ENCODE measurements around the gene CHKA. TPM values are rescaled to one million over a fixed set of nuclear protein-coding genes. Genes with fewer than 3 reads are reported as not detected.

CHKA gene
- total and polyA plus RNA-seq, 2 of the 8 experiments (the other 6 are each of a cell fraction or from before 2014, with no cell fraction given): 61.2 to 86.6 TPM

DNA sequence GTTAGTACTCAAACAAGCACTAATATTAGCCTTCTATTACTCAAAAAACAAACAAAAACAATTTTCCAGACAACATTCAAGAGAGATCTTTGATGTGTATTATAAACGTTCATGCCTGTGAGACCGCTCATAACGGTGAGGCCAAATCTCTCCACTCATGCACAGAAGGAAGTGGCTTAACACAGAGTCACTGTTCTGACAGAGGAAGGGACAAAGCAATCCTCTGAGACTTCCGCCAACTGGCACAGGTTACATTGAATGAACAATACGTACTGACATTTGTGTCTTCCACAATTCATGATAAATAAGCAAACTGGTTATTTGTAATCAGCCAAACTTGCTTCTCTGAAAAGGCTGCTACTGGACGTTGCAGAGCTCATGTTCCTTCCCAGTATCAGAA is 30.5 kb downstream of the CHKA start:
- Histone ChIP-seq H3K9ac (replicated peaks in 1 of 4; ENCODE audit: extremely low read depth in 1 of 4, low read depth in 3 of 4, low read length in 3 of 4) (peak overlapping the region in 1 of 4 experiments; percentile 49; a peak in 1 of 7 replicates), H3K4me2 (ENCODE audit: insufficient read depth in 1 of 2, low read depth in 2 of 2, low read length in 2 of 2) (no peak overlapping the region), H3K4me1 (replicated peaks in 1 of 4; ENCODE audit: control insufficient read depth in 3 of 4, insufficient read depth in 4 of 4, low read length in 3 of 4) (no peaks in the 10 kb centered on the region), H2AFZ (ENCODE audit: low read length) (no peak overlapping the region), H4K5ac (ENCODE audit: insufficient read length, low read depth, low read length) (no peak overlapping the region), H4K91ac (replicated peaks; ENCODE audit: insufficient read length, low read length) (no peak overlapping the region), H2BK120ac (replicated peaks; ENCODE audit: low read depth, low read length) (no peak overlapping the region), H3K23ac (ENCODE audit: insufficient read length) (no peak overlapping the region), H3K4ac (replicated peaks; ENCODE audit: insufficient read length, low read depth, low read length) (no peak overlapping the region), H3K27me3 (replicated peaks in 1 of 4; ENCODE audit: control insufficient read depth in 3 of 4, extremely low read depth in 1 of 4, insufficient read depth in 3 of 4, low read length in 3 of 4) (no peaks in the 10 kb centered on the region), H3K36me3 (ENCODE audit: control insufficient read depth in 2 of 4, insufficient read depth in 4 of 4, low read length in 3 of 4) (peaks cover 0 to 13% (median 4%) of the 10 kb centered on the region in 4 experiments; a peak in 5 of 8 replicates), H2BK12ac (ENCODE audit: low read depth, low read length) (no peak overlapping the region), H3K79me2 (ENCODE audit: control insufficient read depth in 1 of 2, insufficient read depth in 2 of 2, low read length in 2 of 2) (peaks cover 4 to 81% of the 10 kb centered on the region in 2 experiments; a peak in 3 of 4 replicates), H3K18ac (ENCODE audit: extremely low read depth, low read length) (no peak overlapping the region), H3K23me2 (ENCODE audit: low read depth, low read length) (no peaks in the 10 kb centered on the region), H3K9me3 (ENCODE audit: insufficient read depth in 2 of 2, low read depth in 1 of 2, low read length in 1 of 2) (no peaks in the 10 kb centered on the region), H2BK15ac (ENCODE audit: low read length) (no peak overlapping the region), H3K56ac (replicated peaks; ENCODE audit: insufficient read length, low read depth, low read length) (no peak overlapping the region), H2BK5ac (ENCODE audit: low read depth, low read length) (no peak overlapping the region), H3K79me1 (ENCODE audit: low read depth, low read length) (peaks cover 3% of the 10 kb centered on the region; the same call in 1 of the 2 replicates), H3K14ac (ENCODE audit: insufficient read length) (no peak overlapping the region), H2BK20ac (ENCODE audit: low read length) (no peak overlapping the region), H3K27ac (ENCODE audit: low read depth, low read length) (no peak overlapping the region), H2AK5ac (ENCODE audit: low read depth, low read length) (no peak overlapping the region), H4K8ac (ENCODE audit: extremely low read depth, insufficient read depth, low read length) (no peak overlapping the region), H3K4me3 (ENCODE audit: extremely low read depth in 1 of 4, insufficient read depth in 2 of 4, low read depth in 3 of 4, low read length in 4 of 4) (no peak overlapping the region), H4K20me1 (replicated peaks in 1 of 2; ENCODE audit: control insufficient read depth in 1 of 2, insufficient read depth in 2 of 2, low read length in 2 of 2) (peaks cover 7 to 8% of the 10 kb centered on the region in 2 experiments)
- CTCF ChIA-PET (ENCODE audit: partially characterized antibody): interaction anchor here (0.6 to 1.5 kb wide), 4 partner anchors 12 to 119 kb away, joined by 3 to 5 read pairs (median 3); no protein-coding TSS in a partner anchor
- 89% methylated on average over 6 of the region's 6 CpGs; no CpG with 5 or more reads in 1 of the 2 experiments for WGBS, 2 experiments (ENCODE audit: extremely low coverage in 1 of 2, insufficient coverage in 1 of 2, insufficient read length in 1 of 2, insufficient replicate concordance in 2 of 2, low coverage in 1 of 2, low lambda C conversion rate in 2 of 2, missing lambda C conversion rate in 1 of 2)
- FAIRE-seq (no peak), DNase-seq (ENCODE audit: low read depth in 1 of 2, low spot score in 2 of 2) (peak in 1 of 2 experiments; percentile 24)
- POLR2A ChIA-PET (ENCODE audit: partially characterized antibody): interaction anchor here (1.4 kb wide), 1 partner anchor 19 kb away, joined by 4 read pairs; no protein-coding TSS in a partner anchor
- TF ChIP-seq CHD1 (IDR thresholded peaks at IDR 0.05; ENCODE audit: low read depth, low read length) (no peak), HDAC2 (IDR thresholded peaks at IDR 0.05; ENCODE audit: borderline replicate concordance in 1 of 2, low read depth in 2 of 2, low read length in 2 of 2) (no peak), JUN (IDR thresholded peaks at IDR 0.05; ENCODE audit: low read depth, low read length) (no peak), BRCA1 (IDR thresholded peaks at IDR 0.05; ENCODE audit: low read depth, low read length) (no peak), RAD21 (IDR thresholded peaks at IDR 0.05 in 1 of 2, conservative IDR thresholded peaks at IDR 0.05 in 1 of 2; ENCODE audit: low read depth in 2 of 2, low read length in 2 of 2) (no peak), KDM5A (IDR thresholded peaks at IDR 0.05; ENCODE audit: low read length) (no peak), PHF8 (conservative IDR thresholded peaks at IDR 0.05; ENCODE audit: low read depth, low read length) (no peak), NANOG (IDR thresholded peaks at IDR 0.05; ENCODE audit: insufficient read depth, low read depth, low read length, poor library complexity, severe bottlenecking) (no peak), CBX8 (IDR thresholded peaks at IDR 0.05; ENCODE audit: borderline replicate concordance, low read depth, low read length) (no peak), SP2 (IDR thresholded peaks at IDR 0.05; ENCODE audit: low read length) (no peak)
- TF ChIP-seq, protein P1, sequence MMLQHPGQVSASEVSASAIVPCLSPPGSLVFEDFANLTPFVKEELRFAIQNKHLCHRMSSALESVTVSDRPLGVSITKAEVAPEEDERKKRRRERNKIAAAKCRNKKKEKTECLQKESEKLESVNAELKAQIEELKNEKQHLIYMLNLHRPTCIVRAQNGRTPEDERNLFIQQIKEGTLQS (IDR thresholded peaks at IDR 0.05; ENCODE audit: insufficient read depth, low read depth, low read length): no peak
- TF ChIP-seq, protein P2, sequence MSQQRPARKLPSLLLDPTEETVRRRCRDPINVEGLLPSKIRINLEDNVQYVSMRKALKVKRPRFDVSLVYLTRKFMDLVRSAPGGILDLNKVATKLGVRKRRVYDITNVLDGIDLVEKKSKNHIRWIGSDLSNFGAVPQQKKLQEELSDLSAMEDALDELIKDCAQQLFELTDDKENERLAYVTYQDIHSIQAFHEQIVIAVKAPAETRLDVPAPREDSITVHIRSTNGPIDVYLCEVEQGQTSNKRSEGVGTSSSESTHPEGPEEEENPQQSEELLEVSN (IDR thresholded peaks at IDR 0.05): no peak

All from H1 (cell line).